ENCODE data around the gene LMAN1. TPM values are rescaled to one million over a fixed set of nuclear protein-coding genes. Genes with fewer than 3 reads are reported as not detected.

The LMAN1 gene
- polyA plus RNA-seq (2013, experiment 1 of 2): 134 TPM
- polyA plus RNA-seq (2013, experiment 2 of 2): 138 TPM

- Histone ChIP-seq H3K18ac (ENCODE audit: low read depth in 1 of 2, low read length in 2 of 2) (peak within 1 kb of the TSS; percentile 96 to 99), H2AFZ (ENCODE audit: low read depth, low read length) (peak within 1 kb of the TSS; percentile 88), H3K79me1 (replicated peaks; ENCODE audit: low read length, poor library complexity, severe bottlenecking) (peaks cover 3% of the 10 kb centered on the region), H2AK5ac (ENCODE audit: low read length, severe bottlenecking) (peak within 1 kb of the TSS; percentile 64), H3K4me1 (ENCODE audit: control insufficient read depth, insufficient read depth, low read depth, low read length) (no peaks in the 10 kb centered on the region), H4K8ac (ENCODE audit: low read length) (peak within 1 kb of the TSS; percentile 89), H3K14ac (ENCODE audit: low read length in 2 of 2) (peak within 1 kb of the TSS in 1 of 2 experiments; percentile 91), H3K4ac (ENCODE audit: low read depth in 1 of 2, low read length in 2 of 2) (peak within 1 kb of the TSS; percentile 82 to 94), H3K27me3 (ENCODE audit: control insufficient read depth in 1 of 2, insufficient read depth in 1 of 2, low read length in 2 of 2) (peaks cover 0 to 4% of the 10 kb centered on the region in 2 experiments), H3K9ac (ENCODE audit: low read length) (peak within 1 kb of the TSS; percentile 99), H3K36me3 (ENCODE audit: control insufficient read depth in 1 of 2, insufficient read depth in 2 of 2, low read depth in 1 of 2, low read length in 2 of 2) (peaks cover 0 to 20% of the 10 kb centered on the region in 2 experiments), H2BK15ac (ENCODE audit: low read depth, poor library complexity, severe bottlenecking) (no peak within 1 kb of the TSS), H3K4me2 (ENCODE audit: low read length, poor library complexity, severe bottlenecking) (peak within 1 kb of the TSS; percentile 57), H3K23ac (ENCODE audit: low read length in 2 of 2) (peak within 1 kb of the TSS in 1 of 2 experiments; percentile 42), H4K91ac (ENCODE audit: low read length) (peak within 1 kb of the TSS; percentile 77), H3K27ac (ENCODE audit: low read length, poor library complexity, severe bottlenecking) (peak within 1 kb of the TSS; percentile 54), H2BK5ac (ENCODE audit: low read depth, low read length, poor library complexity, severe bottlenecking) (no peak within 1 kb of the TSS), H3K4me3 (ENCODE audit: insufficient read depth in 1 of 2, low read depth in 1 of 2, low read length in 2 of 2) (peak within 1 kb of the TSS; percentile 94 to 99), H3K9me3 (ENCODE audit: control insufficient read depth, low read length) (no peaks in the 10 kb centered on the region), H2BK12ac (ENCODE audit: low read length in 2 of 2) (no peak within 1 kb of the TSS), H2BK120ac (ENCODE audit: low read depth, low read length) (no peak within 1 kb of the TSS)
- under 1% methylated on average over 67 of the region's 76 CpGs for WGBS
- peak; percentile 93 for DNase-seq
These were observed at the start of gene LMAN1 for GRCh38 chr18:59358712-59359575. Gene LMAN1 (minus strand): TSS chr18:59359265. CDS start chr18:59359244, 21 bp downstream.

- Histone ChIP-seq H2BK12ac (ENCODE audit: low read length in 2 of 2) (no peak overlapping the region), H2BK15ac (ENCODE audit: low read depth, poor library complexity, severe bottlenecking) (no peak overlapping the region), H2AK5ac (ENCODE audit: low read length, severe bottlenecking) (no peak overlapping the region), H3K4me1 (ENCODE audit: control insufficient read depth, insufficient read depth, low read depth, low read length) (peaks cover 2% of the 10 kb centered on the region), H3K4me2 (ENCODE audit: low read length, poor library complexity, severe bottlenecking) (no peak overlapping the region), H3K27ac (ENCODE audit: low read length, poor library complexity, severe bottlenecking) (no peak overlapping the region), H3K79me1 (replicated peaks; ENCODE audit: low read length, poor library complexity, severe bottlenecking) (no peaks in the 10 kb centered on the region), H2AFZ (ENCODE audit: low read depth, low read length) (no peak overlapping the region), H3K36me3 (ENCODE audit: control insufficient read depth in 1 of 2, insufficient read depth in 2 of 2, low read depth in 1 of 2, low read length in 2 of 2) (no peaks in the 10 kb centered on the region), H2BK5ac (ENCODE audit: low read depth, low read length, poor library complexity, severe bottlenecking) (no peak overlapping the region), H3K18ac (ENCODE audit: low read depth in 1 of 2, low read length in 2 of 2) (no peak overlapping the region), H4K8ac (ENCODE audit: low read length) (no peak overlapping the region), H3K4me3 (ENCODE audit: insufficient read depth in 1 of 2, low read depth in 1 of 2, low read length in 2 of 2) (no peak overlapping the region), H3K23ac (ENCODE audit: low read length in 2 of 2) (no peak overlapping the region), H4K91ac (ENCODE audit: low read length) (no peak overlapping the region), H3K9ac (ENCODE audit: low read length) (no peak overlapping the region), H3K4ac (ENCODE audit: low read depth in 1 of 2, low read length in 2 of 2) (no peak overlapping the region), H3K27me3 (ENCODE audit: control insufficient read depth in 1 of 2, insufficient read depth in 1 of 2, low read length in 2 of 2) (peaks cover 0 to 5% of the 10 kb centered on the region in 2 experiments), H3K14ac (ENCODE audit: low read length in 2 of 2) (no peak overlapping the region), H3K9me3 (ENCODE audit: control insufficient read depth, low read length) (no peaks in the 10 kb centered on the region), H2BK120ac (ENCODE audit: low read depth, low read length) (no peak overlapping the region)
- DNase-seq: peak; percentile 68
- 12% methylated on average over 12 of the region's 13 CpGs for WGBS
These were observed 43.5 kb upstream of the LMAN1 start for GRCh38 chr18:59402432-59403090.

GRCh38 chr18:59400407-59400806, 41.3 kb upstream of the LMAN1 start:
- Histone ChIP-seq H4K8ac (ENCODE audit: low read length) (no peak overlapping the region), H3K9me3 (ENCODE audit: control insufficient read depth, low read length) (no peaks in the 10 kb centered on the region), H3K27ac (ENCODE audit: low read length, poor library complexity, severe bottlenecking) (no peak overlapping the region), H2AFZ (ENCODE audit: low read depth, low read length) (no peak overlapping the region), H3K4me1 (ENCODE audit: control insufficient read depth, insufficient read depth, low read depth, low read length) (peaks cover 2% of the 10 kb centered on the region), H3K27me3 (ENCODE audit: control insufficient read depth in 1 of 2, insufficient read depth in 1 of 2, low read length in 2 of 2) (peaks cover 0 to 16% of the 10 kb centered on the region in 2 experiments), H3K14ac (ENCODE audit: low read length in 2 of 2) (no peak overlapping the region), H2BK120ac (ENCODE audit: low read depth, low read length) (no peak overlapping the region), H3K4me2 (ENCODE audit: low read length, poor library complexity, severe bottlenecking) (no peak overlapping the region), H3K9ac (ENCODE audit: low read length) (no peak overlapping the region), H2BK5ac (ENCODE audit: low read depth, low read length, poor library complexity, severe bottlenecking) (no peak overlapping the region), H3K18ac (ENCODE audit: low read depth in 1 of 2, low read length in 2 of 2) (no peak overlapping the region), H2BK15ac (ENCODE audit: low read depth, poor library complexity, severe bottlenecking) (no peak overlapping the region), H3K23ac (ENCODE audit: low read length in 2 of 2) (no peak overlapping the region), H3K4me3 (ENCODE audit: insufficient read depth in 1 of 2, low read depth in 1 of 2, low read length in 2 of 2) (no peak overlapping the region), H3K4ac (ENCODE audit: low read depth in 1 of 2, low read length in 2 of 2) (no peak overlapping the region), H2BK12ac (ENCODE audit: low read length in 2 of 2) (no peak overlapping the region), H2AK5ac (ENCODE audit: low read length, severe bottlenecking) (no peak overlapping the region), H3K79me1 (replicated peaks; ENCODE audit: low read length, poor library complexity, severe bottlenecking) (no peaks in the 10 kb centered on the region), H4K91ac (ENCODE audit: low read length) (no peak overlapping the region), H3K36me3 (ENCODE audit: control insufficient read depth in 1 of 2, insufficient read depth in 2 of 2, low read depth in 1 of 2, low read length in 2 of 2) (no peaks in the 10 kb centered on the region)
- 66% methylated on average over 2 of the region's 6 CpGs for WGBS
- no peak for DNase-seq
